ENCODE data around the gene PPP4C.

DNA sequence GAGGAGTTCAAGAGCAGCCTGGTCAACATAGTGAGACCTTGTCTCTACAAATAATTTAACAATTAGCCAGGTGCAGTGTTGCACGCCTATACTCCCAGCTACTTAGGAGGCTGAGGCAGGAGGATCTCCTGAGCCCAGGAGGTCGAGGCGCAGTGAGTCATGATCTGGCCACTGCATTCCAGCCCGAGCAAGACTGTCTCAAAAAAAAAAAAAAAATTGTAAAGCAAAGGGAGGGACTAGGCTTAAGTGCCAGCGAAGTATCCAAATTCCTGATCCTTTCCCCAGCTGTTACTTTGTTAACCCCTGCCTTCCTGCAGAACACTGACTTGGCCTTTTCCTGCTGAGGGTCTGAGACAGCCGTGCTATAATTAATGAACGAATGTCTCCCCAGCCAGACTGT, 34.9 kb downstream of the PPP4C start:
- TF ChIP-seq, protein P1, sequence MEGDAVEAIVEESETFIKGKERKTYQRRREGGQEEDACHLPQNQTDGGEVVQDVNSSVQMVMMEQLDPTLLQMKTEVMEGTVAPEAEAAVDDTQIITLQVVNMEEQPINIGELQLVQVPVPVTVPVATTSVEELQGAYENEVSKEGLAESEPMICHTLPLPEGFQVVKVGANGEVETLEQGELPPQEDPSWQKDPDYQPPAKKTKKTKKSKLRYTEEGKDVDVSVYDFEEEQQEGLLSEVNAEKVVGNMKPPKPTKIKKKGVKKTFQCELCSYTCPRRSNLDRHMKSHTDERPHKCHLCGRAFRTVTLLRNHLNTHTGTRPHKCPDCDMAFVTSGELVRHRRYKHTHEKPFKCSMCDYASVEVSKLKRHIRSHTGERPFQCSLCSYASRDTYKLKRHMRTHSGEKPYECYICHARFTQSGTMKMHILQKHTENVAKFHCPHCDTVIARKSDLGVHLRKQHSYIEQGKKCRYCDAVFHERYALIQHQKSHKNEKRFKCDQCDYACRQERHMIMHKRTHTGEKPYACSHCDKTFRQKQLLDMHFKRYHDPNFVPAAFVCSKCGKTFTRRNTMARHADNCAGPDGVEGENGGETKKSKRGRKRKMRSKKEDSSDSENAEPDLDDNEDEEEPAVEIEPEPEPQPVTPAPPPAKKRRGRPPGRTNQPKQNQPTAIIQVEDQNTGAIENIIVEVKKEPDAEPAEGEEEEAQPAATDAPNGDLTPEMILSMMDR (IDR thresholded peaks at IDR 0.05; ENCODE audit: insufficient read depth, low read length) = no peak
- TF ChIP-seq, protein P2, sequence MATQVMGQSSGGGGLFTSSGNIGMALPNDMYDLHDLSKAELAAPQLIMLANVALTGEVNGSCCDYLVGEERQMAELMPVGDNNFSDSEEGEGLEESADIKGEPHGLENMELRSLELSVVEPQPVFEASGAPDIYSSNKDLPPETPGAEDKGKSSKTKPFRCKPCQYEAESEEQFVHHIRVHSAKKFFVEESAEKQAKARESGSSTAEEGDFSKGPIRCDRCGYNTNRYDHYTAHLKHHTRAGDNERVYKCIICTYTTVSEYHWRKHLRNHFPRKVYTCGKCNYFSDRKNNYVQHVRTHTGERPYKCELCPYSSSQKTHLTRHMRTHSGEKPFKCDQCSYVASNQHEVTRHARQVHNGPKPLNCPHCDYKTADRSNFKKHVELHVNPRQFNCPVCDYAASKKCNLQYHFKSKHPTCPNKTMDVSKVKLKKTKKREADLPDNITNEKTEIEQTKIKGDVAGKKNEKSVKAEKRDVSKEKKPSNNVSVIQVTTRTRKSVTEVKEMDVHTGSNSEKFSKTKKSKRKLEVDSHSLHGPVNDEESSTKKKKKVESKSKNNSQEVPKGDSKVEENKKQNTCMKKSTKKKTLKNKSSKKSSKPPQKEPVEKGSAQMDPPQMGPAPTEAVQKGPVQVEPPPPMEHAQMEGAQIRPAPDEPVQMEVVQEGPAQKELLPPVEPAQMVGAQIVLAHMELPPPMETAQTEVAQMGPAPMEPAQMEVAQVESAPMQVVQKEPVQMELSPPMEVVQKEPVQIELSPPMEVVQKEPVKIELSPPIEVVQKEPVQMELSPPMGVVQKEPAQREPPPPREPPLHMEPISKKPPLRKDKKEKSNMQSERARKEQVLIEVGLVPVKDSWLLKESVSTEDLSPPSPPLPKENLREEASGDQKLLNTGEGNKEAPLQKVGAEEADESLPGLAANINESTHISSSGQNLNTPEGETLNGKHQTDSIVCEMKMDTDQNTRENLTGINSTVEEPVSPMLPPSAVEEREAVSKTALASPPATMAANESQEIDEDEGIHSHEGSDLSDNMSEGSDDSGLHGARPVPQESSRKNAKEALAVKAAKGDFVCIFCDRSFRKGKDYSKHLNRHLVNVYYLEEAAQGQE (IDR thresholded peaks at IDR 0.05; ENCODE audit: insufficient replicate concordance, low read depth) = no peak
- no peak for TF ChIP-seq POLR2AphosphoS5 (IDR thresholded peaks at IDR 0.05; ENCODE audit: low read depth)
- TF ChIP-seq GABPA (IDR thresholded peaks at IDR 0.05; ENCODE audit: low read depth) = no peak
